Subcutaneous abdominal adipose tissue (tissue), 5 donors: Measurements from ENCODE around the gene GCK.

ENCODE experiments used
- H3K27ac ChIP-seq: one replicate; pipeline ENCODE4 v1.7.0; 2013; ENCODE audit warnings: low read depth, mild to moderate bottlenecking, inconsistent platforms, low read length, moderate library complexity
- H3K27me3 ChIP-seq, 5 donors: one replicate each; pipeline ENCODE4 v1.7.0; 2013; ENCODE audit warnings: low read length in 5 of 5, inconsistent platforms in 1 of 5; ENCODE audit not compliant: control insufficient read depth in 5 of 5, insufficient read depth in 4 of 5
- H3K36me3 ChIP-seq, 5 donors: one replicate each; pipeline ENCODE4 v1.7.0; 2013; ENCODE audit warnings: low read length in 5 of 5; ENCODE audit not compliant: control insufficient read depth in 5 of 5, insufficient read depth in 5 of 5
- H3K4me1 ChIP-seq, 5 donors: one replicate each; pipeline ENCODE4 v1.7.0; 2013; ENCODE audit warnings: low read length in 5 of 5, mild to moderate bottlenecking in 3 of 5, moderate library complexity in 1 of 5; ENCODE audit not compliant: control insufficient read depth in 5 of 5, insufficient read depth in 5 of 5
- H3K4me3 ChIP-seq, 5 donors: one replicate each; pipeline ENCODE4 v1.7.0; 2013; ENCODE audit warnings: low read length in 5 of 5, low read depth in 1 of 5
- H3K9ac ChIP-seq, 5 donors: one replicate each; pipeline ENCODE4 v1.7.0; 2013; ENCODE audit warnings: low read length in 5 of 5, mild to moderate bottlenecking in 4 of 5, moderate library complexity in 3 of 5
- H3K9me3 ChIP-seq, 5 donors: one replicate each; pipeline ENCODE4 v1.7.0; 2013; ENCODE audit warnings: low read length in 5 of 5; ENCODE audit not compliant: control insufficient read depth in 5 of 5
- donor health status: healthy.
- donor health status: healthy.
- donor health status: healthy.
- donor health status: healthy.
- donor health status: healthy.

The GCK gene

DNA sequence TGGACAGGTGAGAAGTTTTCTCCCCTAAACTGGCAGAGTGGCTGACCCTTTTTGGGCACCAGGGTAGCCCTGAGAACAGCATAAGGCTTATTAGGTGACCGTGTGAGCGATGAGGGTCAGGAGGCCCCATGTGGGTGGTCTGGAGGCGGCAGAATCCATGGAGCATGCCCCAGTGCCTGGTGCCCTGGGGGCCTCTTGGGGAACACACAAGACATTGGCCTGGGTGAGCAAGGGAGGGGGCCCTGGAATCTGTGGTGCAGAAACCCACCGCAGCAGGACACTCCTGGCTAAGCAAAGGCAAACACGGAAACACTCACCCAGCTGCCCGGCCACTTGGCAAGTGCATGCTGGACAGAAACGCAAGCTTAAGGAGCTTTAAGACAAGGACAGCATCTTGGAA lies 41.0 kb upstream of the GCK start:
- H3K36me3 ChIP-seq, result no peaks in the 10 kb centered on the region
- peaks cover 17 to 26% (median 21%) of the 10 kb centered on the region in 5 donors for H3K27me3 ChIP-seq
- no peaks in the 10 kb centered on the region for H3K4me1 ChIP-seq
- H3K9ac ChIP-seq, result no peak overlapping the region
- H3K9me3 ChIP-seq, result no peaks in the 10 kb centered on the region
- H3K4me3 ChIP-seq, result no peak overlapping the region
- H3K27ac ChIP-seq, result no peak overlapping the region

DNA sequence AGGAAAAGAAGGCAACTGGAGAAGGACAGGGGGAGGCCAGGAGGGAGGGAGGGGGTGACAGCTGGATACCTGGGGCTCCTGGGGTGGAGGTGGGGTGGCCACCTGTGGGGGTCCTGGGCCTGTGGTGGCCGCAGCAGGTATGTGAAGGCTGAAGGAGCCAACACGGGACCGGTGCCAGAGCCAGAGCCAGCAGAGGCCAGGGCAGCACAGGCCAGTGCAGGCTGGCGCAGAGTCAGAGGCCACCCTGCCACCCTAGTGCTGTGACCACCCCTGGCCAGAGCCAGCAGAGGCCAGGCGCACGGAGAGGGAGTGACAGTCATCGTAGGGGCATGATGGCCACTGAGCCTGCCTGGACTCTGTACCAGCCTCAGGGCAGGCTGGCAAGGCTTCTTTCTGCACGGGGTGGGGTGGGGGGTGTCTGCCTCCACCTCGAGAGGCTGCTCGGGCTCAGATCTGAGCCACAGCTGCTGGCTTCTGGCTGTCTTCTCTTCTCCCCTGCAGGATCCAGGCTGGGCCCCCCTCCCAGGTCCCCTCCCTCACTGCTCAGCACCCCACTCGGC lies 40.4 kb upstream of the GCK start:
- Histone ChIP-seq H3K36me3 (no peaks in the 10 kb centered on the region), H3K9ac (no peak overlapping the region)

DNA sequence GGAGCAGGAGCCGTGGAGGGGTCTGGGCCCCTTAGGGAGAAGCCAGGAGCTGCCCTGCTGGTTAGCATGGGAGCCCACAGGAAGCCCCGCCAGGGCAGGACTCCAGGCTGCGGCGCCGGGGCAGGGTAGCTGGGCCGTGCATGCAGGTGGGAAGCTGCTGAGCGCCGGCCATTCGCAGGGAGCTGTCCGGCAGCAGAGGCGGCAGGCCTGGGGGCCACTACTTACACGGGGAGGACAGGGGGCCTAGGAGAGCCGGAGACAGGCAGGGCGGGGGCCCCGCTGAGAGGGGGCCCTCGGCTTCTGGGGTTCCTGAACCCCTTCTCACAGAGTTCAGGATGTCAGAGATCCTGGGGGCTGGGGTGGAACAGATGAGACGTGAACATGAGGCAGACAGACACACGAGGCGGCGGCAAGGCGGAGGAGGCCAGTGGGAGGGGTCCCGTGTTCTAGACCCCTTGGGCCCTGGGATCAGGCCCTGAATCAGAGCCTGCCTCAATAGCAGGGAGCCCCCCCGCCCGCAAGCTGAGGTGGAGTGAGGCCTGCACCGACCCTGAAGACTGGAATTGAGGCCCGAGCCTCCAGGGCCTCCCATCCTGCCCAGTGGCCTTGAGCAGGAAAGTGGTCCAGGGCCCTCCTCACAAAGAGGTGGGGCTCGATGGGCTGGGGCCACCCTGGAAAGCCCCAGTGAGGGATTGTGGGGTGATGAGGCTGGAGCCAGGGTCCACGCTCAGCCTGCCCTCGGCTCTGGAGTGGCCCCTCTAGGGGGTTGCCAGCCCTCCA lies 39.5 kb upstream of the GCK start:
- Histone ChIP-seq H3K9me3 (no peaks in the 10 kb centered on the region), H3K9ac (no peak overlapping the region), H3K27ac (no peak overlapping the region), H3K27me3 (peaks cover 21 to 39% (median 24%) of the 10 kb centered on the region in 5 donors), H3K4me3 (no peak overlapping the region), H3K36me3 (no peaks in the 10 kb centered on the region), H3K4me1 (no peaks in the 10 kb centered on the region)

More for the DNA sequence above, 40.4 kb upstream of the GCK start:
- no peak overlapping the region for H3K27ac ChIP-seq
- no peak overlapping the region for H3K4me3 ChIP-seq
- H3K4me1 ChIP-seq, result no peaks in the 10 kb centered on the region
- H3K9me3 ChIP-seq, result no peaks in the 10 kb centered on the region
- peaks cover 21 to 32% (median 24%) of the 10 kb centered on the region in 5 donors for H3K27me3 ChIP-seq

DNA sequence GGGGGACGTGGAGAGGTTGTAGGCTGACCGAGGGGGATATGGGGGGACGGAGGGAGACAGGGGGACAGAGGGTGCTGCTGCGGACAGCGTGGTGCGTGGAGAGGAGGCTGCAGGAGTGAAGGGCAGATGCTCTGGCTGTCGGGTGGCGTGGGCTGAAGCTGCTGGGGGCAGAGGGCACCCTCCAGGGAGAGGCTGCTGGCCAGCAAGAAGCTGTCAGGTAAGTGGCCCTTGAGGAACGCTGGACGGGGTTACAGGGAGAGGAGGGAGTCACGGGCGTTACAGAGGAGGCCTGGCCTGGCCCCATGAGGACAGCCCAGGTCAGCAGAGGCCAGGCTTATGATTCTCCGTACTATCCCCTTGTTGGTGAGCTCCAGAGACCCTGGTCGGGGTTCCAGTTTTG lies 38.7 kb upstream of the GCK start:
- no peak overlapping the region for H3K27ac ChIP-seq
- no peaks in the 10 kb centered on the region for H3K4me1 ChIP-seq
- H3K36me3 ChIP-seq, result no peaks in the 10 kb centered on the region
- H3K27me3 ChIP-seq, result peaks cover 16 to 37% (median 25%) of the 10 kb centered on the region in 5 donors
- no peaks in the 10 kb centered on the region for H3K9me3 ChIP-seq
- no peak overlapping the region for H3K4me3 ChIP-seq
- H3K9ac ChIP-seq, result no peak overlapping the region

DNA sequence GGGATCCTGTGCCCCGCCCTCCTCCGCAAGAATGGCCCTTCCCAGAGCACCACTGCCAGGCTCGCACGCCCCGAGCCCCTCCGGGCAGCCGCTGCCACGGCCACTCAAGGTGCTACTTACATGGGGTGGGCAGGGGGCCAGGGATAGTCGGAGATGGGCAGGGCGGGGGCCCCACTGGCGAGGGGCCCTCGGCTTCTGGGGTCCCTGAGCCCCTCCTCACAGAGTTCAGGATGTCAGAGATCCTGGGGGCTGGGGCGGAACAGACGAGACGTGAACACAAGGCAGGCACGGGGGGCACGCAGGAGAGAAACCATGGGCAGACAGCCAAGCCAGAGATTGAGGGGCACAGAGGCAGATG lies 37.1 kb upstream of the GCK start:
- Histone ChIP-seq H3K27ac (no peak overlapping the region), H3K4me1 (no peaks in the 10 kb centered on the region), H3K9me3 (no peaks in the 10 kb centered on the region), H3K4me3 (no peak overlapping the region), H3K9ac (no peak overlapping the region), H3K36me3 (no peaks in the 10 kb centered on the region), H3K27me3 (peaks cover 13 to 32% (median 26%) of the 10 kb centered on the region in 5 donors)

DNA sequence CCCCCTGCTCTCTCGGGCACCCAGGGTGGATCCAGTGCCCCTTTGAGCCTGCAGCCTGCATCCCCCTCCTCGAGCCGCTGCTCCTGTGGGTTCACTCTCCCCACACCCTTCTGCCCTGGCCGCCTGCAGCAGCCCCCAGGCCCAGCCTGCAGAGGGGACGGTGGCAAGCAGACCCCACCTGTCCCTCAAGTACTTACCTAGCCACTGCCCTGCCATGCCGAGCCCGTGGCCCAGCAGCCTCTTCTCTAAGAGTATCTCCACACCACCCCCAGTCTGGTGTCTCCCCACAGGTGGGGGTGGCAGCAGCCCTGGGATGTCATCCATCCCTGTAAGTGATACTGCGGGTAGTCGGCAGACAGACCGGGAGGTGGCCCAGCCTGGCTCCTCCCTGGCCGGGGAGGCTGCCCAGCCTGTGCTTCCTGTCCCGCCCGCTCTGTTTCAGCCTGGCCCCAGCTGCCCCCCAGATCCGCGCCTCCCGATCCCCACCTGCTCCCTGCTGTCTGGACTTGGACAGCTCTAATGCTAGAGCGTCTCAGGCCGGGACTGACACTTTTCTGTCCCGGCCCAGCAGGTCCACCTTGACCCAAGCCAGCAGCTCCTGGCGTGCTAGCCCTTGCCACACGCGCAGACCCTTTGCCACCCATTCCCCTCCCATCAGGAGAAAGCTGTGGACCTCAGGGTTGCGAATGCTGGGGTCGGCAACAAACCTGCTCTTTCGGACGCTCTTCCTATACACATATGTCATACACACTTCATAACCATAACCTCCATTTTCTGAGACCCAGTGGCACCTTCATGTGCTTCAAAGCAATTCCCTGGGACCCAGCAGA lies 36.5 kb upstream of the GCK start:
- Histone ChIP-seq H3K9me3 (no peaks in the 10 kb centered on the region), H3K4me1 (no peaks in the 10 kb centered on the region), H3K36me3 (no peaks in the 10 kb centered on the region), H3K27ac (no peak overlapping the region), H3K9ac (no peak overlapping the region), H3K27me3 (peaks cover 13 to 34% (median 27%) of the 10 kb centered on the region in 5 donors), H3K4me3 (no peak overlapping the region)

DNA sequence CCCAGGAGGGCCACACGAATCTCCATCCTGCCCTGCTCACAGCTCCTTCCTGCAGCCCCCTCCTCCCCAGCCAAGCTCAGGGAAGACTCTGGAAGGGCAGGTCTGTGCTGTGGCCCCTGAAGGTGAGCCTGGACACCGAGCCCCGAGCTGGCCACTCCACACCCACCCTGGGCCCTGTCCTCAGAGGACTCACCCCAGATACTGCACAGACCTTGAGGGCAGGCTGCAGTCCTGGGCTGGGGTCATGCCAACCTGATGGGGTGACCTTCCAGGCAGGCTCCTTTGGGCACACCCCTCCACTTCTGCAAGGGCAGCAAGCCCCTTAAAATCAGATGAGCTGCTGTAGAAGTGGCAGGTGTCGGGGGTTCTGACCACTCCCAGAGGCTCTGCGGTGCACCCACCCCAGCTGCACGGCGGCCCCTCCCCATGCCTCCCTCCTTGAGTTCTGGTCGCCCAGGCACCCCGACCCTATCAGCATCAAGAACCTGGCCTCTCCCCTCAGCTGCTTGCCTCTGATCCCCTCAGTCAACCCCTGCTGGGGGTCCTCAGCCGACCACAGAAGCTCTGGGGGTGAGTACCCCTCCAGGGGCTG lies 35.8 kb upstream of the GCK start:
- Histone ChIP-seq H3K9ac (no peak overlapping the region), H3K9me3 (no peaks in the 10 kb centered on the region), H3K4me1 (no peaks in the 10 kb centered on the region), H3K36me3 (no peaks in the 10 kb centered on the region), H3K4me3 (no peak overlapping the region), H3K27ac (no peak overlapping the region), H3K27me3 (peaks cover 13 to 34% (median 25%) of the 10 kb centered on the region in 5 donors)

DNA sequence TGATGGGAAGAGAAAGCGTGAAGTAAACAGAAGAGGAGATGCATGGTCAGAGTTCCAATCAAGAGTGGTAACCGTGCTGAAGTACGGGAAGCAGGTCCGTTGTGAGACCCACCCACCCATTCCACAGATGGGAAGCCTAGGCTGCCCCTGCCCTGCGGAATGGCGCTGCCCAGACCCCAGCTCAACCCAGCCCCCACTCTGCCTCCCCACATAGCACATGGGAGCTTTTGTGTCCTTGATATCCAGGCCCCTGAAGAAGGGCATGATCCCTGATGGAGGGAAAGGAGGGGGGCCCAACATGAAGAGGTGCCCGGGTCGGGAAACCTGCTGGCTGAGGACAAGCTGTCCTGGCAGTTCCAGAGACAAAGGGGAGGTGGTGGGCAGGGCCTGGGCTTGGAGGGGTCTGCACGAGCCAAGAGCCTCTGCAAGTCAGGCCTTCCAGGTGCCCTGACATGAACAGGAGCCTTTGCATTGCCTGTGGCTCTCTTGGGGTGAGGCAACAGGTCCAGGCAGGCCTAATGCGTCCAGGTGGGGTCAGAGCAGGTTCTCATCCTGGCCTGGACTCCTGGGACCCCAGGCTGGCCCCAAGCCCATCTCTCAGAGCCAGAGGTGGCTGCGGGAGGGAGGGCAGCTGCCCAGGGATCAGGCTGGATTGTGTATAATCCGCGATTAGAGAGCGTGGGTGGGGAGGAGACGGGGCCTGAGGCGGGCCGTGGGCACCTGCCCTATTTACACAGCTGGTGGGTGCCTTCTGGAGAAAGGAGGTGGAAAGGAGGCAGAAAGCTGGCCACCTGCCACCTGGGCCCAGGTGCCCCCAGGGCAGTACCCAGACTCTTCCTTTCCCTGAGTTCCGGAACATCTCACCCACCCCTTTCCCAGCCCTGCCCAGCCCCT lies 35.1 kb upstream of the GCK start:
- Histone ChIP-seq H3K27me3 (peaks cover 13 to 38% (median 25%) of the 10 kb centered on the region in 5 donors), H3K36me3 (no peaks in the 10 kb centered on the region), H3K9ac (no peak overlapping the region), H3K4me3 (no peak overlapping the region), H3K4me1 (no peaks in the 10 kb centered on the region), H3K27ac (no peak overlapping the region), H3K9me3 (peaks cover 0 to 5% (median 0%) of the 10 kb centered on the region in 5 donors)

DNA sequence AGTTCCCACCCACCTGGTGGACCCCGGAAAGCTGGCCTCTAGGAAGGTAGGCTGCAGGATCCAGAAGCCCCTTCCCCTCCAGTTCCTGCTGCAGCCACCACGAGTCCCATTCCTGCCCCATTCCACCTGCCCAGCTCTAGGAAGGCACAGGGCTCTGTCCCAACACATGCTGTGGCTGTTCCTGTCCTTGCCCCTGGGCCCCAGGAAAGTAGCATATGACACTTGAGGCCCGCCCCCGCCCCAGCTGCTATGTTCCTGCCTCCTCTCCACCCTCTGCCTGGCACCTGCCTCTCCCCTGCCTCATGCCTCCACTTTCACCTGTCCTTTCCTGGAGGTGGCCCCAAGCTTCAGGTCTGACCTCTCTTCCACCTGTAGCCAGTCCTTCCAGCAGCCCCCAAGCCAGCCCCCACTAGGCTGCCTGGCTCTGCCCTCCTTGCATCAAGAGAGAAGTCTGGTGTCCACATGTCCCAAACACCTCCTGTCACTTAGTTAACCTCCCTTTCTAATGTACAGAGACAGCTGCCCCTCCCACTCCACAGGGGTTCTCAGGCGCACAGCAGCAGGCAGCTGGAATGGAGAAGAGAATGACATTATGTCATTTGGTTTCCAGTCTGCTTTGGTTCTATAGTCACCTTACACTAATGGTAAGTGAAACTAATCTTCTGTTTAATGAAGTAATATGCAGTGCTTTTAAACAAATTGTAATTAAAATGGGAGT lies 34.3 kb upstream of the GCK start:
- H3K27ac ChIP-seq, result no peak overlapping the region
- peaks cover 0 to 11% (median 4%) of the 10 kb centered on the region in 5 donors for H3K9me3 ChIP-seq
- H3K36me3 ChIP-seq, result no peaks in the 10 kb centered on the region
- H3K27me3 ChIP-seq, result peaks cover 13 to 43% (median 25%) of the 10 kb centered on the region in 5 donors
- H3K4me1 ChIP-seq, result no peaks in the 10 kb centered on the region
- no peak overlapping the region for H3K4me3 ChIP-seq
- no peak overlapping the region for H3K9ac ChIP-seq
